ENCODE results near the gene FASLG. TPM values are rescaled to one million over a fixed set of nuclear protein-coding genes. Genes with fewer than 3 reads are reported as not detected.

The FASLG gene
- total RNA-seq, 1 donor from 2014 or later: 114 TPM

GRCh38 chr1:172650474-172651193 is 8.3 kb upstream of the FASLG start:
- Mint-ChIP-seq H3K27ac (no peak overlapping the region), H3K4me1 (ENCODE audit: low read depth) (peaks cover 73% of the 10 kb centered on the region), H3K36me3 (ENCODE audit: low read depth) (peaks cover 6% of the 10 kb centered on the region), H3K4me3 (no peak overlapping the region), H3K9me3 (peaks cover 5% of the 10 kb centered on the region), H3K27me3 (ENCODE audit: insufficient read depth) (peaks cover 2% of the 10 kb centered on the region)
- intact Hi-C loops (cut with micrococcal nuclease): no loop called here
- no peak for DNase-seq (ENCODE audit: low spot score)

- Mint-ChIP-seq H3K27ac (no peak overlapping the region), H3K4me1 (ENCODE audit: low read depth) (peaks cover 65% of the 10 kb centered on the region), H3K4me3 (no peak overlapping the region), H3K36me3 (ENCODE audit: low read depth) (peaks cover 6% of the 10 kb centered on the region), H3K9me3 (peaks cover 5% of the 10 kb centered on the region), H3K27me3 (ENCODE audit: insufficient read depth) (peaks cover 2% of the 10 kb centered on the region)
- intact Hi-C loops (cut with micrococcal nuclease): no loop called here
- DNase-seq (ENCODE audit: low spot score): no peak
Measured at GRCh38 chr1:172653015-172653709, 5.7 kb upstream of the FASLG start.

GRCh38 chr1:172654535-172654934 is 4.4 kb upstream of the FASLG start:
- no peak overlapping the region for H3K27ac Mint-ChIP-seq
- peaks cover 8% of the 10 kb centered on the region for H3K36me3 Mint-ChIP-seq (ENCODE audit: low read depth)
- H3K4me3 Mint-ChIP-seq: no peak overlapping the region
- peaks cover 69% of the 10 kb centered on the region for H3K4me1 Mint-ChIP-seq (ENCODE audit: low read depth)
- peaks cover 5% of the 10 kb centered on the region for H3K9me3 Mint-ChIP-seq
- DNase-seq (ENCODE audit: low spot score): no peak
- H3K27me3 Mint-ChIP-seq (ENCODE audit: insufficient read depth): peaks cover 2% of the 10 kb centered on the region
- intact Hi-C loops (cut with micrococcal nuclease): no loop called here

GRCh38 chr1:172656576-172656975 is 2.3 kb upstream of the FASLG start:
- Mint-ChIP-seq H3K4me3 (no peak overlapping the region), H3K4me1 (ENCODE audit: low read depth) (peaks cover 67% of the 10 kb centered on the region), H3K36me3 (ENCODE audit: low read depth) (peaks cover 24% of the 10 kb centered on the region), H3K27me3 (ENCODE audit: insufficient read depth) (no peaks in the 10 kb centered on the region), H3K27ac (peak overlapping the region; percentile 12), H3K9me3 (peaks cover 5% of the 10 kb centered on the region)
- intact Hi-C loops (cut with micrococcal nuclease): loop anchor here (5.0 kb wide), 1 partner anchor 384 kb away; no protein-coding TSS in a partner anchor
- no peak for DNase-seq (ENCODE audit: low spot score)

- Mint-ChIP-seq H3K36me3 (ENCODE audit: low read depth) (peaks cover 31% of the 10 kb centered on the region), H3K27me3 (ENCODE audit: insufficient read depth) (no peaks in the 10 kb centered on the region), H3K4me1 (ENCODE audit: low read depth) (peaks cover 77% of the 10 kb centered on the region), H3K9me3 (peaks cover 5% of the 10 kb centered on the region), H3K4me3 (no peak overlapping the region), H3K27ac (no peak overlapping the region)
- intact Hi-C loops (cut with micrococcal nuclease): loop anchor here (5.0 kb wide), 1 partner anchor 385 kb away; no protein-coding TSS in a partner anchor
- no peak for DNase-seq (ENCODE audit: low spot score)
Measured at GRCh38 chr1:172657586-172657985, 1.3 kb upstream of the FASLG start.

- peaks cover 62% of the 10 kb centered on the region for H3K36me3 Mint-ChIP-seq (ENCODE audit: low read depth)
- H3K27ac Mint-ChIP-seq: peak overlapping the region; percentile 89
- peaks cover 77% of the 10 kb centered on the region for H3K4me1 Mint-ChIP-seq (ENCODE audit: low read depth)
- H3K27me3 Mint-ChIP-seq (ENCODE audit: insufficient read depth): no peaks in the 10 kb centered on the region
- no peaks in the 10 kb centered on the region for H3K9me3 Mint-ChIP-seq
- intact Hi-C loops (cut with micrococcal nuclease): loop anchor here (2.0 to 5.0 kb wide), 3 partner anchors 14 to 1496 kb away; partner anchors contain the start of genes GAS5, RABGAP1L and ZBTB37
- H3K4me3 Mint-ChIP-seq: peak overlapping the region; percentile 96
- DNase-seq (ENCODE audit: low spot score): no peak
Measured at GRCh38 chr1:172661107-172661506, 2.2 kb downstream of the FASLG start.

GRCh38 chr1:172662464-172663109 is 3.7 kb downstream of the FASLG start:
- intact Hi-C loops (cut with micrococcal nuclease): loop anchor here (1.0 to 5.0 kb wide), 14 partner anchors 8 to 1495 kb away; partner anchors contain the start of genes GAS5, RABGAP1L and ZBTB37
- Mint-ChIP-seq H3K36me3 (ENCODE audit: low read depth) (peaks cover 74% of the 10 kb centered on the region), H3K4me1 (ENCODE audit: low read depth) (peaks cover 81% of the 10 kb centered on the region)

GRCh38 chr1:172663732-172664131 is 4.8 kb downstream of the FASLG start:
- DNase-seq (ENCODE audit: low spot score): no peak
- Mint-ChIP-seq H3K27ac (peak overlapping the region; percentile 89), H3K36me3 (ENCODE audit: low read depth) (peaks cover 85% of the 10 kb centered on the region), H3K9me3 (peaks cover 5% of the 10 kb centered on the region), H3K4me1 (ENCODE audit: low read depth) (peaks cover 84% of the 10 kb centered on the region), H3K27me3 (ENCODE audit: insufficient read depth) (no peaks in the 10 kb centered on the region), H3K4me3 (peak overlapping the region; percentile 96)
- intact Hi-C loops (cut with micrococcal nuclease): loop anchor here (1.0 to 5.0 kb wide), 6 partner anchors 53 to 1494 kb away; partner anchors contain the start of genes GAS5, RABGAP1L and ZBTB37

More at GRCh38 chr1:172662464-172663109, 3.7 kb downstream of the FASLG start:
- H3K27me3 Mint-ChIP-seq (ENCODE audit: insufficient read depth): no peaks in the 10 kb centered on the region
- no peaks in the 10 kb centered on the region for H3K9me3 Mint-ChIP-seq
- DNase-seq (ENCODE audit: low spot score): peak; percentile 79
- peak overlapping the region; percentile 96 for H3K4me3 Mint-ChIP-seq
- peak overlapping the region; percentile 89 for H3K27ac Mint-ChIP-seq

- intact Hi-C loops (cut with micrococcal nuclease): no loop called here
- H3K9me3 Mint-ChIP-seq: peaks cover 5% of the 10 kb centered on the region
- peaks cover 67% of the 10 kb centered on the region for H3K36me3 Mint-ChIP-seq (ENCODE audit: low read depth)
- H3K4me3 Mint-ChIP-seq: peak overlapping the region; percentile 38
- H3K27ac Mint-ChIP-seq: peak overlapping the region; percentile 80
- no peak for DNase-seq (ENCODE audit: low spot score)
- H3K4me1 Mint-ChIP-seq (ENCODE audit: low read depth): peaks cover 87% of the 10 kb centered on the region
- H3K27me3 Mint-ChIP-seq (ENCODE audit: insufficient read depth): no peaks in the 10 kb centered on the region
Measured at GRCh38 chr1:172668097-172668496, 9.2 kb downstream of the FASLG start.

GRCh38 chr1:172669011-172669410 is 10.1 kb downstream of the FASLG start:
- Mint-ChIP-seq H3K4me1 (ENCODE audit: low read depth) (peaks cover 88% of the 10 kb centered on the region), H3K9me3 (peaks cover 5% of the 10 kb centered on the region), H3K36me3 (ENCODE audit: low read depth) (peaks cover 63% of the 10 kb centered on the region), H3K27ac (peak overlapping the region; percentile 80), H3K4me3 (peak overlapping the region; percentile 32), H3K27me3 (ENCODE audit: insufficient read depth) (no peaks in the 10 kb centered on the region)
- no peak for DNase-seq (ENCODE audit: low spot score)
- intact Hi-C loops (cut with micrococcal nuclease): no loop called here

GRCh38 chr1:172670316-172670715 is 11.4 kb downstream of the FASLG start:
- no peak for DNase-seq (ENCODE audit: low spot score)
- intact Hi-C loops (cut with micrococcal nuclease): loop anchor here (1.0 to 10.0 kb wide), 5 partner anchors 8 to 624 kb away; no protein-coding TSS in a partner anchor
- H3K4me3 Mint-ChIP-seq: peak overlapping the region; percentile 78
- peaks cover 94% of the 10 kb centered on the region for H3K4me1 Mint-ChIP-seq (ENCODE audit: low read depth)
- H3K27me3 Mint-ChIP-seq (ENCODE audit: insufficient read depth): no peaks in the 10 kb centered on the region
- peaks cover 5% of the 10 kb centered on the region for H3K9me3 Mint-ChIP-seq
- H3K27ac Mint-ChIP-seq: peak overlapping the region; percentile 93
- peaks cover 50% of the 10 kb centered on the region for H3K36me3 Mint-ChIP-seq (ENCODE audit: low read depth)

GRCh38 chr1:172670791-172671190 is 11.9 kb downstream of the FASLG start:
- Mint-ChIP-seq H3K27me3 (ENCODE audit: insufficient read depth) (no peaks in the 10 kb centered on the region), H3K36me3 (ENCODE audit: low read depth) (peaks cover 45% of the 10 kb centered on the region), H3K9me3 (peaks cover 5% of the 10 kb centered on the region), H3K4me3 (peak overlapping the region; percentile 15), H3K4me1 (ENCODE audit: low read depth) (peaks cover 94% of the 10 kb centered on the region), H3K27ac (peak overlapping the region; percentile 35)
- DNase-seq (ENCODE audit: low spot score): peak; percentile 41
- intact Hi-C loops (cut with micrococcal nuclease): loop anchor here (1.0 to 10.0 kb wide), 5 partner anchors 8 to 624 kb away; no protein-coding TSS in a partner anchor

Measured in activated T-helper 1 cell treated with anti-CD3 and anti-CD28 coated beads, Interleukin-12 subunit alpha, Interleukin-12 subunit beta, Interleukin-2, Interleukin-4 antibody, amounts not matched to agents 30 ng/mL and 10 ng/mL and 1 ng/mL, durations not matched to agents 14 hours and 24 hours and 36 hours (primary cell).